8988T (cell line): Measurements from ENCODE around the gene SMIM5.

ENCODE experiments used
- DNase-seq: peaks from one replicate; pipeline ENCODE4 v3.0.0; 2011

Gene SMIM5

GRCh38 chr17:75642182-75642783 is 9.0 kb downstream of the SMIM5 start:
- no peak for DNase-seq

GRCh38 chr17:75642784-75643642 is 9.8 kb downstream of the SMIM5 start:
- no peak for DNase-seq

GRCh38 chr17:75643643-75644017 is 10.4 kb downstream of the SMIM5 start:
- no peak for DNase-seq

GRCh38 chr17:75645501-75645888 is 12.3 kb downstream of the SMIM5 start:
- DNase-seq: peak; percentile 72

GRCh38 chr17:75645889-75646637 is 12.8 kb downstream of the SMIM5 start:
- DNase-seq: no peak

GRCh38 chr17:75646638-75646992 is 13.4 kb downstream of the SMIM5 start:
- DNase-seq: no peak

GRCh38 chr17:75647061-75647460 is 13.8 kb downstream of the SMIM5 start:
- DNase-seq: no peak

- no peak for DNase-seq
Observed at GRCh38 chr17:75647921-75648320, 14.7 kb downstream of the SMIM5 start.

GRCh38 chr17:75649687-75650086 is 16.5 kb downstream of the SMIM5 start:
- DNase-seq: no peak

GRCh38 chr17:75650874-75651273 is 17.6 kb downstream of the SMIM5 start:
- DNase-seq: no peak

GRCh38 chr17:75652341-75652740 is 19.1 kb downstream of the SMIM5 start:
- no peak for DNase-seq

- DNase-seq: no peak
Observed at GRCh38 chr17:75652934-75653549, 19.8 kb downstream of the SMIM5 start.

- no peak for DNase-seq
Observed at GRCh38 chr17:75654176-75654575, 20.9 kb downstream of the SMIM5 start.

- DNase-seq: no peak
Observed at GRCh38 chr17:75658237-75658636, 25.0 kb downstream of the SMIM5 start.

- DNase-seq: no peak
Observed at GRCh38 chr17:75661531-75661930, 28.3 kb downstream of the SMIM5 start.

- DNase-seq: no peak
Observed at GRCh38 chr17:75662511-75662910, 29.3 kb downstream of the SMIM5 start.

GRCh38 chr17:75664099-75664549 is 30.9 kb downstream of the SMIM5 start:
- DNase-seq: no peak

- no peak for DNase-seq
Observed at GRCh38 chr17:75665981-75666380, 32.7 kb downstream of the SMIM5 start.

- no peak for DNase-seq
Observed at GRCh38 chr17:75666959-75667790, 33.9 kb downstream of the SMIM5 start, which contains the start of the genes RECQL5 and SAP30BP. RECQL5 (minus strand) TSS chr17:75667154; CDS start chr17:75666557, 597 bp downstream. SAP30BP (plus strand) TSS chr17:75667338; CDS start chr17:75667373, 35 bp downstream.

- no peak for DNase-seq
Observed at GRCh38 chr17:75667825-75668224, 34.6 kb downstream of the SMIM5 start.

GRCh38 chr17:75668489-75668888 is 35.3 kb downstream of the SMIM5 start:
- no peak for DNase-seq

GRCh38 chr17:75670868-75671267 is 37.6 kb downstream of the SMIM5 start:
- no peak for DNase-seq
